T-helper 9 cell (primary cell): ENCODE results near the gene LY86.

Experiments used
- DNase-seq: peaks from one replicate; pipeline ENCODE4 v3.0.0-alpha.2; 2020

The LY86 gene

DNA sequence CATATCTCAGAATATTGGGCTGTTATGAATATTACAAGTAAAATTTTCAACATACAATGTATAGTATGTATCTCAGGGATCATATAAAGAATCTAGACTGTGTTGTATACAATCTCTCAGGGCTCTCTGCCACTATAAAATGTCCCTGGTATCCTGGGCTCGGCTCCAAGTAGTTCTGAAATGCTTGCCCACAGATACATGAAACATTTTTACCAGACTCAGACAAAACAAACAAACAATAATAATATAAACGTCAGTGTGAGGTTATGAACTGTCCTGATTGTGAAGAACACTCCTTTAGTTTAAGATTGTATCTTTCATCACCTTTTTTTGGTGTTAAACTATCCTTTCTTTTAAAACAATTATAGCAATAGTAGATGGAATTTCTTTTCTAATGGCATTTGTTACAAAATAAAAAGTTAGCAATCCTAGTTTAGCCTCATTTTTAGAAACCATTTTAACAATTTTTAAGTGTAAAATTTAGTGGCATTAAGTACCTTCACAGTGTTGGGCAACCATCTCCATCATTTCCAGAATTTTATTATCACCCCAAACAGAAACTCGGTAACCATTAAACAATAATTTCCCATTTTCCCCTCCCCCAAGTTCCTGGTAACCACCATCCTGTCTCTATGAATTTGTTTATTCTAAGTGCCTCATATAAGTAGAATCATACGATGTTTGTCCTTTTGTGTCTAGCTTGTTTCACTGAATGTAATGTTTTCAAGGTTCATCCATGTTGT, 17.4 kb upstream of the LY86 start:
- no peak for DNase-seq

DNA sequence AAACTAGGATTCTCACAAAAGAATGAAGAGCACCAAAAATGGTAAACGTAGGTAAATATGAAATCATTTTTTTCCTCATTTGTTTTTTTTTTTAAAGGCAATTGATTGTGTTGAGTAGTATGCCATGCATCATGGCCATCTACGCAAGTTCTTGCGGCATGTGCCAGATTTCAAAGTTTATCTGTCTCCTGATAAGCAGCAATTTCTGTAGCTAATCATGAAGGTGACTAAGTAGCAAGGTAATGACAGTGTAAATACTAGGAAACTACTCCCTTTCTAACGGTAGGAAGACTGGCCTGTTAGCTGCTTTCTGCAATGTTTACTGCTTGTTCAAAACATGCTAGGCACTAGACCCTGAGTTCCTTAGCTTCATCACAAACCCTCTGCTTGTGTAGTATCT, 13.4 kb upstream of the LY86 start:
- no peak for DNase-seq

DNA sequence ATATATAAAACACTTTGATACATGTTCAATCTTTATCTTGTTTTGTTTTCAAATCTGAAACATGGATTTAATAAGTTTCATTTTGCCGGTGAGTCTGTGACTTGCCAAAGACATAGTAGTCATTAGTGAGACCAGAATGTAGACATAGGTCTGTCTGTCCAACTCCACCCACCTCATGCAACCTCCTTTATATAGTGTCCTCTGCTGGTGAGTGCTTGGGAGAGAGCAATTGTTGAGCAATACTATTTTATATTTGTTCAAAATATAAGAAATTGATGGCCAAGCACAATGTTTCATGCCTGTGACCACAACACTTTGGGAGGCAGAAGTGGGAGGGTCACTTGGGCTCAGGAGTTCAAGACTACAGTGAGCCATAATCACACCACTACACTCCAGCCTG, 10.8 kb upstream of the LY86 start:
- DNase-seq: no peak

- no peak for DNase-seq
Measured at GRCh38 chr6:6579281-6579680, 9.2 kb upstream of the LY86 start.

DNA sequence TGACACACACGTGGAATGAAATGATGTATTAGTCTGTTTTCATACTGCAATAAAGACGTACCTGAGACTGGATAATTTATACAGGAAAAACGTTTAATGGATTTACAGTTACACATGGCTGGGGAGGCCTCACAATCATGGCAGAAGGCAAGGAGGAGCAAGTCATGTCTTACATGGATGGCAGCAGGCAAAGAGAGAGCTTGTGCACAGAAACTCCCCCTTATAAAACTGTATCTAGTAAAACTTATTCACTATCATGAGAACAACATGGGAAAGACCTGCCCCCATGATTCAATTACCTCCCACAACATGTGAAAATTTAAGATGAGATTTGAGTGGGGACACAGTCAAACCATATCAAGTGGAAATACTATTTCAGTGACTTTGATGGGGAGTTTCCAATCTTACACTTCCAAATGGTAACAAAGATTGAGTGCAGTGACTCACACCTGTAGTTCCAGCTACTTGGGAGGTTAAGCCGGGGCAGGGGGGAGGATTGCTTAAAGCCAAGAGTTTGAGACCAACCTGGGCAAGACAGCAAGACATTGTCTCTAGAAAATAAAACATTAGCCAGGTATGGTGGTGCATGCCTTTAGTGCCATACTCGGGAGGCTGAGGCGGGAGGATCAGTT, 8.2 kb upstream of the LY86 start:
- no peak for DNase-seq

DNA sequence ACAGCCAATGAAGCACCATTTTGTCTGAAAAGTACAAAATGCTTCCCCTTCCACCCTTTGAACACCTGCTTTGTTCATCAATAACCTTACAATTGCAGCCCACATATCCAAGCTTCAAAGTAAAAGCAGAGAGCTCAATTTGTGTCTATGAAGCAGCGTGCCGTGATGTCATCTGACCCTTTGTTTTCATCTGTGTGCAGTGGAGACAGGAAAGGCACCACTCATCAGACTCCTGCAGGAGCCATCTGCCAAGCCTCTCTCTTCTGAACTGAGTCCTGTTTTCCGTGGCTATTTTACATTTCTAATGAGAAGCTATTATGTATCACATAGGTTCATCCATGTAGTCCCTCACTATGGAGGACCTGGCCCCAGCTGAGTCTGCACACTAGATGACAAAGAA, 7.5 kb upstream of the LY86 start:
- DNase-seq: no peak

DNA sequence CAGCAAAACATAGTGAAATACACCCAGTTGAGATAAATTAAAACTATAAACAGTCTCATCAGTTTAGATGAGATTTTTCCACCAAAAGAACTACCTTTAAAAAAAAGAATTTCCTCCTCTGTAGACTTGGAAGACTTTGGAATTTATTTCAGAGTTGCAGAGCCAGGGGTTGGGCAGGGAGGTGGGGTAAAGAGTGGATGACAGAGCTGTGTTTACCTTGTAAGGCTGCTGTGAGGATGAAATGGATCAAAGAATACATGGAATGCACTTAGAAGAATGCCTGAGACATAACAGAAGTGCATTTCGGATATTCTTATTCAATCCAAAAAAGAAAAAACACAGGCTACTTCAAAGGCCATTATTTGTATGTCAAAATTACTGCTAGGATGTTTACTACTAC, 6.4 kb upstream of the LY86 start:
- no peak for DNase-seq

DNA sequence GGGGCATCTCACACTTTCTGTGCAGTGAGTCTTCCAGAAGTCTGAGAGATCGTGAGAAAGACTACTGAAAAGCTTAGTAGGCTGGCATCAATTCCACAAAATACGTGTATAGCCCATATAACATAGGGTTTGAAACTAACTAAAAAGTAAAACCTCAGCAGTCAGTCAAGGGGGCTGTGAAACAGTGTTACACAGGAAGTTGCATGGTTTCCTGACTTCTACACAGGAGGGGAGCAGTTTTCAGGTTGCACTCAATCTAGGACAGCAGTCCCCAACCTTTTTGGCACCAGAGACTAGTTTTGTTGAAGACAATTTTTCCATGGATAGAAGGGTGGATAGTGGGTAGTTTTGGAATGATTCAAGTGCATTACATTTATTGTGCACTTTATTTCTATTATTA, 4.7 kb upstream of the LY86 start:
- no peak for DNase-seq

GRCh38 chr6:6584310-6585002, 4.1 kb upstream of the LY86 start:
- no peak for DNase-seq

GRCh38 chr6:6585003-6585311, 3.6 kb upstream of the LY86 start:
- no peak for DNase-seq

- no peak for DNase-seq
Measured at GRCh38 chr6:6586167-6586566, 2.4 kb upstream of the LY86 start.

GRCh38 chr6:6586671-6587526, 1.6 kb upstream of the LY86 start:
- DNase-seq: no peak

- DNase-seq: no peak
Measured at GRCh38 chr6:6587696-6588063, 840 bp upstream of the LY86 start.

- DNase-seq: no peak
Measured at GRCh38 chr6:6588924-6589709, 597 bp downstream of the LY86 start.

DNA sequence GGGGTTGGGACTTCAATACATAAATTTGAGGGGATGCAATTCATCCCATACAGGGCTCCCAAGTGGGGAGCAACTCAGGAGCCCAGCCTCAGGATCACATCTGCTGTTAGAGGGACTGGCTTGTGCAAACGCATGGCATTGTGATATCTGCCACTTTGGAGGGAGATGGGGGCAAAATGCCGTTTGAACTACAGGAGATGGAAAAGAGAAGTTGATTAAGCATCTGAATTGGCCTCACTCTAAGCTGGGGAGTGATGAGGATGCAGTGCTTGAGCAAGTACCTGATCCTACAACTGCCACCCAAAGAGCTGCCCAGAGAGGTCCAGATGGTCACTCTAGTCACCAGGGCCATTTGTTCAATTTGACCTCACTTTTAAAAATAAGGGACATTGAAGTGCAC, 2.0 kb downstream of the LY86 start:
- DNase-seq: no peak

DNA sequence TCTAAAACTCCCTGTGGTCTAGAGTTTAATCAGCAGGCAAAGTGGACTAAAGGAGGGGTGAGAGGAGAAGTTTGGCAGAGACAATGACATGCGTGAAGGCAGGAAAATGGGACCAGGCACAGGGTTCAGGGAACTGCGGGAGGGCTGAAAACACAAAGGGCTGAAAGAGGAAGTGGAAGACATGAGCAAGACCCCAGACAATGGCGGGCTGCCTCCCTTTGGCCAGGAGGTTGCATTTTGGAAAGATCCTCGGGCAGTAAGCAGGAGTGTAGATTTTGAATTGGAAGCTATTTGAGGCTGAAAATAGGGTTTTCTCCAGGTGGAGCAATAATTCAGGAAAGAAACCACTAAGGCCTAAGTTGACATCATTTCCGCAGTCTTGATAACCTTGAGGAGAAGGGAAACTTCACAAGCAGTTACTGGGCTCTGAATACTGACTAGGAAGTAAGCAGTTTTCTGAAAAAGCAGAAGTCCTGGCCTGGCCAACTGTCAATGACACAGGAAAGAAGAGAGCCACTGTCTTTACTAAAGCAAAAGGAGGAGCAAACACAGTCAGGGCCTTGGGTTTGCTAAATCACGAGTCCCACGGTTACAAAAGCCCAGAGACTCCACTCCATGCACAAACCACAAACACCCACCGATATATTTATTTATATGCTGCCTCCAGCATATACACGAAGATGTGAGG, 3.4 kb downstream of the LY86 start:
- DNase-seq: no peak

DNA sequence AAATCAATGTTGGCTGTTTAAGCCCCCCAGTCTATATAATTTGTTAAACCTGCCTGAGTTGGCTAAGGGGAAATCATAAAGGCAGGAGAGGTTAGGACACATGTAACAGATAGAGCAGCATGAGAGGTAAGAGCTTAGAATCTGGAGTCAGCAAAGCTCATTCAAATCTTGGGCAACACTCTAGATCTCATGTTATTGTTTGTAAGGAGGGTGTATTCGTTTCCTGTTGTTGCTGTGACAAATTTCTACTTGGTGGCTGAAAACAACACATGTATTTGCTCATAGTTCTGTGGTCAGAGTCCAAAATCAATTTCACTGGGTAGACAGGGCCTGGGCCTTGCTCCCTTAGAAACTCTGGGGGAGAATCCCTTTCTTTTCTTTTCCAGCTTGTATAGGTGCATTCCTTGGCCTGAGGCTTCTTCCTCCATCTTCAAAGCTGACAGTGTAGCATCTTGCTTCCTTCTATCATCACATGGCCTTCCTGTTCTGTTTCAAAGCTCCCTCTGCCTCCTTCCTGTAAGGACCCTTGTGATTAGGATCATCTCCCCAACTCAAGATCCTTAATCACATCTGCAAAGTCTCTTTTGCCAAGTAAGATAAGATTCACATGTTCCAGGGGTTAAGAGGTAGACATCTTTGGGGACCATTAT, 4.4 kb downstream of the LY86 start:
- DNase-seq: no peak

DNA sequence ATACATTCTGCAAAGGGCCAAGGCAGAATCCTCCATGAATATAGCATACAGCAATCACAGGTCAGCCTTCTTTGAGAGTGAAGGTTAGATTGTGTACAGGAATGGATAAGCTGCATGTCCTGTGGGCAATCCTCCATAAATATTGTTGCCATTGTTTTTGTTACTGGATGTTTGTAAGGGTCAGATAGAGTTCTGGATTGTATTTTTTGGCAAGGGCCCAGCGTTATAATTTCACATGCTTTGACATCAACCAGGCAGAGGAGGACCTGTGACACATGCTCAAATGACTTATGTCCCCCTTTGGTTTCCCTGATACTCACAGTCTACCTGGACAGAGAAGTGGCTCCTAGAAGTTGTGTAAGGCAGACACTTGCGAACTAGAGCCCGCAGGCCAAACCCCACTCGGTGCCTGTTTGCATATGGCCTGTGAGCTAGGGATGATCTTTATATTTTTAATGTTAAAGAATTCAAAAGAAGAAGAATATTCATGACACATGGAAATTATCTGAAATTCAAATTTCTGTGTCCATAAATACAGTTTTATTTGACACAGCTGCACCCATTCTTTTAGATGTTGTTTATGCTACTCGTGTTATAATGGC, 5.4 kb downstream of the LY86 start:
- no peak for DNase-seq

DNA sequence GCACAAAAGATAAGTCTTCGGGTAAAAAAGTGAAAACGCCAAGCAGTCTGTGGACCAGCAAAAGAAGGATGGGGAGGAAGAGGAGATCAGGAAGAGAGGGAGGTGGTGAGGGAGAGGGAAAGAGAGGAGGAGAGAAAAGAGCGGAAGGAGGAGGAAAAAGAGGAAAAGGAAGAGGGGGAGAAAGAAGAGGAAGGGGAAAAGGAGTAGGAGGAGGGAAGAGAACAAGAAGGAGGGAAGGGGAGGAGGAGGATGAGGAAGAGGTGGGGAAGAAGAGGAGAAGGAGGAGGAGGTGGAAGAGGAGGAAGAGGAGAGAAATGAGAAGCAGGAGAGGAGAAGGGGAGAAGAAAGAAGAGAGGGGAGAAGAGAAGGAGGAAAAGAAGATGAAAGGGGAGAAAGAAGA, 6.5 kb downstream of the LY86 start:
- no peak for DNase-seq

DNA sequence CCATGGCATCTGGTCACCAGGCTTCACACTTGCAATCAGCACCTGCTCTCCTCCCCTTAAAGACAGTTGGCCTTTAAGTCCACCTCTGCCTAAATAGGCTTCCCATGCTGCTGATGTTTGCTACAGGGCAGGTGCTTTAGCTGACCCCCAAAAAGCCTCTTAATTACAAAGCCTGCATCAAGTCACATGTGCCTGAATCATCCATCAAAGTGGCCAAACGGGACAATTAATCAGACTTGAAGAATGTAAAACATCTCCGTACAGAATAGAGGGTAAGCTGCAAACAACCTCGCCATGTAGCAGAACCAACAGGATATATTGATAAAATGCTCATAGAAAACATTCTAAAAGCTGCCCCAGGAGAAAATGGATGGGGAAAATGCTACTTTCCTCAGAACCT, 7.4 kb downstream of the LY86 start:
- no peak for DNase-seq
